Measurements from ENCODE around the gene FBN2.

GRCh38 chr5:128355961-128356360 is 182.1 kb downstream of the FBN2 start:
- TF ChIP-seq CTCF (IDR thresholded peaks at IDR 0.05), result no peak
- TF ChIP-seq POLR2A (IDR thresholded peaks at IDR 0.05), result no peak
